GM20000 (cell line): Measurements from ENCODE around the gene GDF11.

Experiments
- DNase-seq: peaks from one replicate; pipeline ENCODE4 v3.0.0; 2012; ENCODE audit warnings: low spot score
- TF ChIP-seq, protein P1 (sequence below): IDR thresholded peaks from 2 replicates; pipeline ENCODE4 v1.5.1; 2012; ENCODE audit warnings: mild to moderate bottlenecking, control low read depth; ENCODE audit errors: extremely low read depth, missing control alignments

GDF11 gene

GRCh38 chr12:55741931-55742680 is 816 bp upstream of the GDF11 start:
- DNase-seq: no peak
- TF ChIP-seq, protein P1, sequence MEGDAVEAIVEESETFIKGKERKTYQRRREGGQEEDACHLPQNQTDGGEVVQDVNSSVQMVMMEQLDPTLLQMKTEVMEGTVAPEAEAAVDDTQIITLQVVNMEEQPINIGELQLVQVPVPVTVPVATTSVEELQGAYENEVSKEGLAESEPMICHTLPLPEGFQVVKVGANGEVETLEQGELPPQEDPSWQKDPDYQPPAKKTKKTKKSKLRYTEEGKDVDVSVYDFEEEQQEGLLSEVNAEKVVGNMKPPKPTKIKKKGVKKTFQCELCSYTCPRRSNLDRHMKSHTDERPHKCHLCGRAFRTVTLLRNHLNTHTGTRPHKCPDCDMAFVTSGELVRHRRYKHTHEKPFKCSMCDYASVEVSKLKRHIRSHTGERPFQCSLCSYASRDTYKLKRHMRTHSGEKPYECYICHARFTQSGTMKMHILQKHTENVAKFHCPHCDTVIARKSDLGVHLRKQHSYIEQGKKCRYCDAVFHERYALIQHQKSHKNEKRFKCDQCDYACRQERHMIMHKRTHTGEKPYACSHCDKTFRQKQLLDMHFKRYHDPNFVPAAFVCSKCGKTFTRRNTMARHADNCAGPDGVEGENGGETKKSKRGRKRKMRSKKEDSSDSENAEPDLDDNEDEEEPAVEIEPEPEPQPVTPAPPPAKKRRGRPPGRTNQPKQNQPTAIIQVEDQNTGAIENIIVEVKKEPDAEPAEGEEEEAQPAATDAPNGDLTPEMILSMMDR: no peak

DNA sequence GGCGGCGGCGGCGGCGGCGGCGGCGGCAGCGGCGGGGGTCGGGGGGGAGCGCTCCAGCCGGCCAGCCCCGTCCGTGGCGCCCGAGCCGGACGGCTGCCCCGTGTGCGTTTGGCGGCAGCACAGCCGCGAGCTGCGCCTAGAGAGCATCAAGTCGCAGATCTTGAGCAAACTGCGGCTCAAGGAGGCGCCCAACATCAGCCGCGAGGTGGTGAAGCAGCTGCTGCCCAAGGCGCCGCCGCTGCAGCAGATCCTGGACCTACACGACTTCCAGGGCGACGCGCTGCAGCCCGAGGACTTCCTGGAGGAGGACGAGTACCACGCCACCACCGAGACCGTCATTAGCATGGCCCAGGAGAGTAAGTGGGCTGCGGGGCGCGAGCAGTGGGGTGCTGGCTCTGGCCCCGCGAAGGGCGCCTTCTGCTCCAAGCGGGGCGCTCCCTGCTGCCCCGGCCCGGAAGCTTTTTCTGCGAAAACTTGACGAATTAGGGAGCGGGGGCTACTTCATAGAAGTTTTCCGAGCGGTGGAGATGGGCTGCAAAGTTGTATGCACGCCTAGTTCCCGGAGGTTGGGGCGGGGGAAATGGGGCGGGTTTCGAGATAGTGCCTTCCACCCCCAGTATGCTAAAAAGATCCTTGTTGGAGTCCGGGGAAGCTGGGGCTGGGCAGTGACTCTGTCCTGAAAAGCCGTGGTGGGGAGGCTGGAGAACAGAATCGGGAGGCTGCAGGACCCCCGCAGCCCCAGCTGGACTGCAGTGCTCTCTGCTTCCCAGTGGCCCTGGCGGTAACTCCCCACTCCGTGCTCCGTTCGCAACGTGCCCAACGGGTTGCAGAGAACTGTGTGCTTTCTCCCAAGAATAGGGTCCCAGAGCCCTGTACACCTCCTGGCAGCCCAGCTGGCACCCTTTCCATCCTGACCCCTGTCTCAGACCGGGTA is 751 bp downstream of the GDF11 start:
- peak; percentile 77 for DNase-seq
- TF ChIP-seq, protein P1: no peak

- DNase-seq: no peak
- TF ChIP-seq, protein P1: no peak
These were observed 1.6 kb downstream of the GDF11 start for GRCh38 chr12:55744340-55745030.

DNA sequence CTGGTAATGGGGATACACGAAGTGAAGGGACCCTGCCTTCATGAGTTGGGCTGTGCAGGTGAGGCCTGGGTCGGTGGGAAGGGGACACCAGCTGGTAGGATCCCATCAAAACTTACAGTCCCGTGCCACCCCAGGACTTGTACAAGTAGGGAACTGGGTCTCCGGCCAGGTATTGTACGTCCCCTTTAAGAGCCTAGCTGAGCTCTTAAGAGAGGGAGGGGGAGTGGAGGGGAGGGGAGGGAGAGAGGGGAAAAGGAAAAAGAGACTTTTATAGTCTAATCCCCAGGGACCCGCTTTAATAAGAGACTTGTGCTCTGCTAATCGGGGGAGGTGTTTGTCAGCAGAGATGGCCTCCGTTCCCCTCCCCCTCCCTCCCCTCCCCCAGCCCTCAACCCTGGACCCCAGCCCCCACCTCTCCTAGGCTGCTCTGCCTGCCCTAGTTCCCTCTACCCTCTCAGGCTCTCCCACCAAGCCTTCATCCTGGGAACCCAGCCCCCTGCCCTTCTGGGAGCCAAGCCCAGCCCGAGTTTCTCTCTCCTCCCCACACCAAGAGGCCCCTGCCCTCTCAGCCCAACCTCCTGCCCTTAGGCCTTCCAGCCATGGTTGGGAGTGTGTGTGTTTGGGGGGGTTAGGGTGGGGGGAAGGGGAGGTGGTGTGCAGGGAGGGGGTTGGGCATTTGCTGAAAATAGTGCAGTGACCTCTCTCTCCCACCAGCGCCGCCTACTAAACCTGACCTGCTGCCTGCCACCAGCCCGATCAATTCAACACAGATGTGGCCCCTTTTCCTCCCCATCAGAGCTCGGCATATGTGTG is 2.6 kb downstream of the GDF11 start:
- peak; percentile 38 for DNase-seq
- TF ChIP-seq, protein P1: no peak

DNA sequence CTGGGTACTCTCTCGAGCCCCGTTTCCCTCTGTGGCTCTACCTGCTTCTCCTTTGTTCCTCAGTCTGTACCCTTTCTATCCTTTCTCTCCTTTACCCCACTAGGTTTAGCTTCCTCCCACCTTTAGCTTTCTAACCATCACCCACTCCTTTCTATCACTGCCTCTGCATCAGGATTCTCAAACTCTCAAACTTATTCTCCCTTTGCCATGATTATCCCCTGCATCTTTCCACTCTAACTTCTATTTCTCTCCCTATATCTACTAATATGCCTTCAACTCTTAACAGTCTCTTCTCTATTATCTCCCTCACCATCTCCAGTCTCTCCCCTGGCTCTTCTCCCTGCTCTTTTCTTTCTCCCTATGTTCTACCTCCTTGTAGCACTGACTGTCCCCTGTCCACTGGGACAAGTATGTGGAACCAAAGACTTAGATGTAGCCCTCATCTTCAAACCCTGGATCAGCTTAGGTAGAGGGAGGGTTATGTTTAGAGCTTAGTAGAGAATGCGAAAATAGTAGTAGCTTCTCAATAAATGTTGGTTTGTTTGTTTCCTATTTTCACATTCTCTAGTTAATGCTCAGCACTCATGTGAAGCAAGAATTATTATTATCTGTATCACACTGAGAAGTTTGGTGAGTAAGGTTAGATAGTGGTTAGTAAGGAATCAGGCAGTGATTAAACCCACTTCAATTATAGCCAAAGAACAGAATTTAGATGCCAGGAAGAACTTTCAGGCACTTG is 3.4 kb downstream of the GDF11 start:
- DNase-seq: no peak

DNA sequence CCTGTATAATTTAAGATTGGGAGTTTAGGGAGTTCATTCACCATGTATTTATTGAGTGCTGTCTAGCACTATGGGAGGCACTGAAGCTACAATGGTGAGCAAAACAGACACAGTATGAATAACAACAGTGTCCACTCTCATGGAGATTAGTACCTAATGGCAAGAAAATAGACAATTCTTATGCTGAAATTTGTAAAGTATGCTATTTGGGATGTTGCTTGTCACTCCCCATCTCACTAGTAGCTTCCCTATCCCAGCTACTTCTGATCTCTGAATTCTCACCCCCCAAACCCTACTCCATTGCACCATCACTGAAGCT is 4.0 kb downstream of the GDF11 start:
- DNase-seq: no peak
- TF ChIP-seq, protein P1: no peak

More for the DNA sequence above, 3.4 kb downstream of the GDF11 start:
- TF ChIP-seq, protein P1: no peak
